ENCODE results near the gene CR1.
"Not testable (repeated sequence)": the region's sequence is repeated elsewhere in the genome, so short reads cannot be mapped to it uniquely, and the experiment has no call there.

Gene CR1

DNA sequence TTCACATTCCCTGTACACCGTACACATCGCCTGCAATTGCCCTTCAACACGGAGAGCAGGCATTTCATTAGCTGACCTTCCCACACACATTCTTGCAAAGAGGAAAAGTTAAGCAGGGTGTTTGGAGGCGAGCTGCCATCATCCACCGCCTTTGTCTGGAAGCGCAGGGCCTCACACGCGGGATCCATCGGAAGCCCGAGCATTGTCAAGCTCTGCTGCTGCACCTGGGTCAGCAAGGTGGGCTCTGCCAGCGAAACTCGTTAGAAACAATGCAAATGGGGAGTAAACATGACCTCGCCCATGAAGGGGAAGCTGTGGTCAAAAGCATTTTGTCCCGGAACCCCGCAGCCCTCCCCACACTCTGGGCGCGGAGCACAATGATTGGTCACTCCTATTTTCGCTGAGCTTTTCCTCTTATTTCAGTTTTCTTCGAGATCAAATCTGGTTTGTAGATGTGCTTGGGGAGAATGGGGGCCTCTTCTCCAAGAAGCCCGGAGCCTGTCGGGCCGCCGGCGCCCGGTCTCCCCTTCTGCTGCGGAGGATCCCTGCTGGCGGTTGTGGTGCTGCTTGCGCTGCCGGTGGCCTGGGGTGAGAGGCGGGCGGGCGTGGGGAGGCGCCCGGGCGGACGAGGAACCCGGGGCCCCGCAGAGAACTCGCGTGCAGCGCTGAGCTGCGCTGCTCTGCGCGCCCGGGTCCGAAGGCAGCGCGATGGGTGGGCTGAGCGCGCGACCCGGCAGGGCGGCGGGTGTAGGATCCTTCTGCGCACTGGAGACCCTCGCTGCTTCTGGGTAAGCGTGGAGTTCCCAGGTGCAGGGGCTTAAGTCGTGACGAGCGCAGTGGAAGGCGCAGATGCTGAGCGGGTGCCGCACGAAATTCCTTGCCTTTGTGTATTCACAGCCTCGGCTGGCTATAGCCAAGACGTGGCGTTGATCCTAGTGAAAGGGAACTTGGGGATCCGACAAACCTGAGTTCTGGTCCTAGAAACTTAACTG lies at the start of gene CR1:
Gene CR1 (plus strand): TSS at position 357 of the 992 bp plus-strand sequence. CDS start 111 bp downstream, at position 468.
- DNase-seq (ENCODE audit: low read depth), result peak; percentile 22

DNA sequence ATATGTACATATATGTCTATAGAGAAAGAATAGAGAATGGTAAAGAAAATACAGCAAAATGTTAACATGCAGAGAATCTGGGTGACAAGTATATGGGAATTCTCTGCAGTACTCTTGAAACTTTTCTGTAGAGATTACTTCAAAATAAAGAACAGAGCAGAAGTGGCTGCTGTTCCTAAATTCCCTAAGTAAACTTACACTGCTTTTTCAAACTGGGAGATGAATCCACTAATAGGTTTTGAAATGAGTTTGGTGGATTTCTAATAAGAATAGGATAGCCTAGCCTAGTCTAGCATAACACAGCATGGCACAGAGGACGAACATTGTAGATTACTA lies 42.3 kb upstream of the CR1 start:
- DNase-seq (ENCODE audit: low read depth), result no peak

DNA sequence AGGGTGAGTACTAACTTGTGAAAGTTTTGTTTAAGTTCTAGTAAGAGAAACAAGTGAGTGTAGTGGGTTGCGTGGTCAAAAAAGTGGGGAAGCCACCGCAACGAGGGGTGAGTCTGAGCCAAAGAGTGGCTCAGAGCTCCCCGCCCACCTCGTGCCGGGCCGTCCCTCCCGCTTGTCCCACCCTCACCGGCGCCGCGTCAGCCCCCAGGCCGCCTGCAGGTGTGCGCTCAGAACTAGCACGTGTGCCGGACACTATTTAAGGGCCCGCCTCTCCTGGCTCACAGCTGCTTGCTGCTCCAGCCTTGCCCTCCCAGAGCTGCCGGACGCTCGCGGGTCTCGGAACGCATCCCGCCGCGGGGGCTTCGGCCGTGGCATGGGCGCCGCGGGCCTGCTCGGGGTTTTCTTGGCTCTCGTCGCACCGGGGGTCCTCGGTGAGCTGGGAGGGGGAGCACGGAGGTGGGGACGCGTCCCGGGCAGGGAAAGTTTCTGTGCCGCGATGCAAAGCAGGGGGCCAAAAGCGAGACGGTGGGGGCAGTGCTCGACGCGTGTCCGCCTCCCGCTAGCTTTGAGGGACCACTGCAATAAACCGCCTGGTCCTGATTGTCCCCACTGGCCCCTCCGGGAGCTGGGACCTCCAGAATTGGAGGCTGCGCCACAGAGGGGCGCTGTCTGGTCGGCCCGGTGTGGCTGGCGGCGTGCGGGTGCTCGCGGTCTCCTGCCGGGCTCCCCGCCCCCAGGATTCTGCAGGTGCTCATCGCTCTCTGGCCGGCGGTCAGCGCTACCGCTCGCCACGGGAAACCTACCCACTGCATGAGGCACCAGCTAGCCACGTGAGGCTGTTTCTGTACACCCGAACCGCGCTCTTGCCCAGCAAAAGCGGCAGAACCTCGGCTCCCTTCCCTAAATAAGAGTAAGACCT lies 41.7 kb upstream of the CR1 start, which contains the start of gene CR2:
Gene CR2 (plus strand): TSS at position 283 of the 919 bp plus-strand sequence. CDS start 91 bp downstream, at position 374.
- peak; percentile 62 for DNase-seq (ENCODE audit: low read depth)

DNA sequence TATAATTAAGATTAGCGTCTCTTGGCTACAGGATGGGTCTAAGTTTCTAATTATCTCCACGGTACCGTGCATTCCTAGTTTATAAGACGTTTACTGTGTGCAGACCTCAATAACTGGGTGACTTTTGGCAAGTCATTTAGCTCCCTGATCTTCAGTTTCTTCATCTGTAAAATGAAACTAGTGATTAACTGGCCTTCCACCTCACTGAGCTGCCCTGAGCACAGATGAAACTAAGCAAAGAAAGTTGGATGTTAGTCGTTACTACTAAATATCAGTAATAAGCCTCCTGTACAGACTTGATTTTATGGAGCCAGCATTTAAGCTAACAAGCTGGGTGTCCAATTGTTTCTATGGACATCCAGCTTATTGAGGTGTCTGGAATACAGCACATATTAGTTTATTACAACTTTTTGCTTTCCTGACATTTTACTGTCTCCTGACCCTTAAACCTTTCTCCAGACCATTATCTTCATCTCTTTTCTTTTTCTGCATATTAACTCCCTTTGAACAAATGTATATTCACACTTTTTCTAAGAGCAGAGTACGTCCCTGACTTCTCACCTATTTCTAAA lies 40.7 kb upstream of the CR1 start:
- DNase-seq (ENCODE audit: low read depth), result no peak

DNA sequence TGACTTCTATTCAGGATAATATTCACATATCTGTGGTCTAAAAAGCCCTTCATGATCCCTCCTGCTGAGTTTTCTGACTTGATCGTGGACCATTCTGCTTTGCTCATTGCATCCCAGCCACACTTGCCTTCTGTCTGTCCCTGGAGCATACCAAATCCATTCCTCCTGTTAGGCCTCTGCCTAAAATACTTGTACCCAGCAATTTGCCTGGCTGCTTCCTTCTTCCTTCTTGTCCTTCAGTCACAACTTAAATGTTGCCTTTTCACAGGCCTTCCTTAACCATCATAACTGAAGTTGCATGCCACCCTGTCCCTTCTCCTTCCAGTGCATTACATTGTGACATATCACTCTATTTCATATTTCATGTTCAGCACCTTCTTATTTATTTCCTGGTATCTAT lies 37.5 kb upstream of the CR1 start:
- DNase-seq (ENCODE audit: low read depth), result no peak

DNA sequence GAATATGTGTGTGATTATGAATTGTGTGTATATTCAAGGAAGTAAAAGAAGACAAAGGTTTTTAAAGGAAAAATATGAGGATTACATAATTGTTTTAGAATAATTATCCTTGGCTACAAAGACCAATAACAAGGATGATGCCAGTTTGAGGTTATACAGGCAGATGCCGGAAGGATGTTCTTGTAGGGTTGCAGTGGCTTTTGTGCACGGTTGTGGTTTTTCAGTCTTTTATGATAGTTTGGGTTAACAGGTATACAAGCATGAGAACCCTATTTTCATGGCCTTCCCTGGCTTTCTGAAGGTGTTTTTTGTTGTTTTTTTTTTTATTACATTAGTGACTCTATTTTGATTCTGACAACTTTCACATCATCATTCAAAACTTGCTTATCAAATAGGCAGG lies 36.9 kb upstream of the CR1 start:
- DNase-seq (ENCODE audit: low read depth), result no peak

DNA sequence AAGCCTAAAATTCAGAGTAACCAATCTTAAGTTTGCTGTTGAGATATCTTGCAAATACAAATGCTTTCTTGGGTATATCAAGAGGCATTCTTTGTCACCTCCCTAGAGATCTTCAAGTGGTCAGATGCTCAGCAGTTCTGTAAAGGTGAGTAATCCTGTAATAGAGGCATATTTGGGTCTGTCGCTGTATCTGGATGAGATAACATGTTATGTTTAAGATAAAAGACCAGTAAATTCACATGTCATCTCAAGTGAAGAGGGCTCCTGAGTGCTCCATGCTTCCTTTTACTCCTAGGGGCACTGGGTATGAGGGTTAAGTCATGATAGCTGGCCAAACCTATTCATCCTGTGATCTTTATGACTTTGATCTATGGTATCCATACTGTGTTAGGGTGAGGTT lies 34.3 kb upstream of the CR1 start:
- DNase-seq (ENCODE audit: low read depth), result no peak

DNA sequence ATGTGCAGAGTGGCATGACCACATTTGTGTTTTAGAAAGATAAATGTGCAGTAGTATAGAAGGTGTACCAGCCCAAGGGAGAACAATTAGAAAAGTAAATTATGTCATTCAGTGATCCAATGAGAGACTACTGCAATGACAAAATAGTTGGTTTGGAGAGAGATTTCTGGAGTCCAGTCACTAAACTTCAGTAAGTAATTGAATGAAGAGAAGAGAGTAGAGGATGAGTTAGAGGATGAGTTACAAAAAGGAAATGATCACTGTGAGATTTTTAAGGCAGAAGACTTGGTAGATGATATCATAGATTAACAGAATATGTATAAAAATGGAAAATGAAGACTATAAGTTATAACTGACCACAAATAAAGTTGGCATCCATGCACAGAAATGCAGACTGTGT lies 33.4 kb upstream of the CR1 start:
- DNase-seq (ENCODE audit: low read depth), result no peak

DNA sequence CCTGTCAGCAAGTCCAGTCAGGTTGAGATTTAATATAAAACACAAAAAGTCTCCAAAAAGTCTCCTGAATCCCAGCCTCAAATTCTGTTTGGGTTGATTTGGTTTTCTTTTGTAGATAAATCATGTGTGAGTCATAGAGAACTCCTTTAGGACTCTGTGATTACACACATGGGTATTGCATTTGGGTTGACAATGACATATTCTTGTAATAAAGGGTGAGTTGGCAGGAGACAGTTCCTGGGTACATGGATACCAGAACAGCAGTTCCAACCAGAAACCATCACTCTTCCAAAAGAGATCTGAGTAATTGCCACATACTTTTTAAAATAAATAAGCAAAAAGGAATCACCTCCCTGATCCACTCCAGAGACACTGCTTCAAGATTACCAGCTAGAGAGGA lies 32.9 kb upstream of the CR1 start:
- no peak for DNase-seq (ENCODE audit: low read depth)

DNA sequence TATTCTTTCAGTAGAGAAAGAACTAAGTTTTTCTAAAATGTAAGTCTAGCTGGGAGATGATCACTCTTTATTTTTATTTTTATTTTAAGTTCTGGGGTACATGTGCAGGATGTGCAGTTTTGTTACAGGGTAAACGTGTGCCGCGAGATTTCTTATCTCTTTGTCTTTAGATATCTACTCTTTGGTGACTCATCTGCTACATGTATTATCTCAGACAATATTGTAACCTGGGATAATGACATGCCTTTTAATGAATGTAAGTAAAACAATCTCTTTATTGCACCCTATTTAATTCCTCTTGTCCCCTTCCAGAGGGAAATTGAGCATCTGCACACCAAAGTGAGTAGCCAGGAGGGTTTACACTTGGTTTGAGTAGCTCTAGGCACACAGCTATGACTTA lies 32.4 kb upstream of the CR1 start:
- no peak for DNase-seq (ENCODE audit: low read depth)

DNA sequence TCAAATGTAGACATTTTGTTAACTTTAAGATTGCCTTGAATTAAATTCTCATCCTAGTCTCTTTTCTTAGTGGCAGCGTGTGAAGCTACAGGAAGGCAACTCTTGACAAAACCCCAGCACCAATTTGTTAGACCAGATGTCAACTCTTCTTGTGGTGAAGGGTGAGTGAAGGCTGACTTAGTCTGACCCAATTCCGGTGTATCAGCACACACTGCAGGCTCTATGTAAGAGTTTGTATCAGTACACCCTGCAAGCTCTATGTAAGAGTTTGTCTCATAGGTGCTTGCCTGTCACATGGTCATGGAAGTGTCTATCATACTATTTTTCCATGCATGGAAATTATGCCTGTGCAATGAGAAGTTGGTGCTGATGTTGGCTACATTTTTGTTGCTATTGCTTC lies 25.0 kb upstream of the CR1 start:
- no peak for DNase-seq (ENCODE audit: low read depth)

DNA sequence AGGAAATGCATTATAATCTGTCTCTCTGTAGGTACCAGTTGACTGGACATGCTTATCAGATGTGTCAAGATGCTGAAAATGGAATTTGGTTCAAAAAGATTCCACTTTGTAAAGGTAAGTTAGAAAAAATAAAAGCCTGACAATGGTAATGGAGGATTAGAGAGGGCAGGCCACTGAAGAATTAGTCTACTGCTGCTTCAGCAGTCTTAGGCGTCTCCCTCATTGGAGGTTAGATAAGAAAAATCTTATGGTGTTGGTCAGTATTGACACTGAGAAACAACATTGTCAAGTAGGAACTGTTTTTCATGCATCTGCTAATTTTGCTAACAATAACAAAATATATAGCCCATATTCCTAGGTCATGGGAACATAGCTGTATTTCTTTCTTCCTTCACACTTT lies 21.7 kb upstream of the CR1 start:
- DNase-seq (ENCODE audit: low read depth), result no peak

DNA sequence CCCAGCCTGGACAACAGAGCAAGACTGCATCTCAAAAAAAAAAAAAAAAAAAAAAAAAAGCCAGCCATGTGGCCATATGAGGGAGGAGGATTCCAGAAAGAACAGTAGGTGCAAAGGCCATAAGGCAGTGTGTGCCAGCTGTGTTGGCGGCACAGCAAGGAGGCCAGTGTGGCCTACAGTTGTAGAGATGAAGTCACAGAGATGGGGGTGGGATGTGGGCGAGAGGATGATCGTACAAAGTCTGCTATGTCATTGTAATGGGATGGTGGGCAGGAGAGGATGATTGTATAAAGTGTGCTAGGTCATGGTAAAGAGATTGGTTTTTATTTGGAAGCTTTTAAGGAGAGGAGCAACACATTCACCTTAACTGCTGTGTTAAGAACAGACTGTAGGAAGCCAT lies 9.8 kb upstream of the CR1 start:
- no peak for DNase-seq (ENCODE audit: low read depth)

DNA sequence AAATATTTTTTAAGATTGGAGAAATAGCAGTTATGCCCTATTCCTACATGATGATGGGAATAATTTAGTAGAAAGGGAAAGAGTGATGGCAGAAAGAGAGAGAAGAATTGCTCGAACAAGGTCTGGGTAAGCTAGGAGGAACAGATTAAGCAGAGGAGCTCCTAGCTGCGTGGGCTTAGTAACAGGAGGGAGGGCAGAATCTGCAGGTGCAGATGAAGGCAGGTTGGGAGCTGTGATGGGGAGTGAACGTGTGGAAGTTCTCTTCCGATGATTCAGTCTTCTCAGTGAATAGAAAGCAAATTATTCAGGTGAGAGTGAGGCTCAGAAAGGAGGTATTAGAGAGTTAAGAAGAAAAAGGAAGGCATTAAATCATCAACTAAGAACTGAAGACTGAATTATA lies 8.3 kb upstream of the CR1 start:
- no peak for DNase-seq (ENCODE audit: low read depth)

DNA sequence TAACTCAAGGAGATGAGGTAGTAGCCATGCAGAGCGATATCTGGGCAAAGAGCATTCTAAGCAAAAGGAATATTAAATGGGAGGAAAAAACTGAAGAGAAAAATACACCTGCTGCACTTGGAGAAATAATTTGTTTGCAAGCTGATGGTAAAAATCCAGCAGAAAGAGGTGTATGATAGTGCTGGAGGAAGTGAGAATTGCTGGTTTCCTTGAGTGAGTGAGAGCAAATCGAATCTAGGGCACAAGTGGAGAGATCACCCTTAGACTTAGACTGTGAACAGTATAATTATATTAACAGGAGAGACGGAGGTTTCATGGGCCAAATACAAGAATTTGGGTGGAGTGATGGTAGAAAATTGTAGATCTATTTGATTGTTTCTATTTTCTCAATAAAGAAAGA lies 2.7 kb upstream of the CR1 start:
- no peak for DNase-seq (ENCODE audit: low read depth)

DNA sequence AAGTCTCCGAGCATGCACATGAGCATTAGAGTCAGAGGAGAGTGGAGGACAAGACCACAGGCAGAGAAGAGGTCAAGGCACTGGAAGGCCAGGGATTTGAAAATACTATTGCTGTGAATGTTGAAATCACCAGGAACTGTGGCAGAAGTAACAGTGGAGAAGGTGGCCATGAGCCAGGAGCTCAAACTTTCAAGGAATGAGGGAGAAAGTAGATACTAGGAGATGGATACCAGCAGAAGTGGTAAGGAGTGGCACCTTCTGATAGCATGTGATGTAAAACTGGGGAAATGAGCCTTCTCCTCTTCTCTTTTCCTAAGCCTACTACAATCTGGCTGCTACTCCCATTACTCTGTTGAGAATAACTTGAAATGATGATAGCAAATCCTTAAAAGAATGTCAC lies 1.8 kb upstream of the CR1 start:
- DNase-seq (ENCODE audit: low read depth), result no peak

DNA sequence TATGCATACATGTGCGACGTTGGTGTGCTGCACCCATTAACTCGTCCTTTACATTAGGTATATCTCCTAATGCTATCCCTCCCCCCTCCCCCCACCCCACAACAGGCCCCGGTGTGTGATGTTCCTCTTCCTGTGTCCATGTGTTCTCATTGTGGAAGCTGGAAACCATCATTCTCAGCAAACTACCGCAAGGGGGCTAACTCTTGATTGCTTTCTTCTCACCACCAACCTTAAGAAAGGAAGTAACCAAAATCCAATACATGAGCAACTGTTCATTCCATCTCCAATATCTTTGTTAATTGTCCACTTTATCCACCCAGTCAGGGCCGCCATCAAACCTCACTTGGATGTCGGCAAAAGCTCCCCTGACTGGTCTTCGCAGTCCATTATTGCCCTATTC lies 676 bp upstream of the CR1 start:
- not testable (repeated sequence) for DNase-seq (ENCODE audit: low read depth)

DNA sequence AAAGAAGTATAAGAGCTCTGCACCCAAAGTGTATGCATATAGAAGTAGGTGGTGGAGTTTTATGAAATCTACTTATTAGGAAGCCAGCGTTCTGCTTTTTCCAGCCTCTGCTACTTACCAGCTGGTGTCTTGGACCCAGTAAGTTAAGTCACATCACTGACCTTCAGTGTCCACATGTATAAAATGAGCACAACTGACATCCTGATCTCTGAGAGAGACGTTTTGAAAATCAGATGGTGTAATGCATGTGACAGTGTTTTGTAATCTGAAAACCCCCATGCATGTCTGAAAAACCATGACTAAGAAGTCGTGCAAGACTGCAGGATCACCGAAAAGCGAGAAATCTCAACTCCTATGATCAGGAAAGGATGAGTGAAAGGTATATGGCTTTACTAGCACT lies 2.0 kb downstream of the CR1 start:
- no peak for DNase-seq (ENCODE audit: low read depth)

DNA sequence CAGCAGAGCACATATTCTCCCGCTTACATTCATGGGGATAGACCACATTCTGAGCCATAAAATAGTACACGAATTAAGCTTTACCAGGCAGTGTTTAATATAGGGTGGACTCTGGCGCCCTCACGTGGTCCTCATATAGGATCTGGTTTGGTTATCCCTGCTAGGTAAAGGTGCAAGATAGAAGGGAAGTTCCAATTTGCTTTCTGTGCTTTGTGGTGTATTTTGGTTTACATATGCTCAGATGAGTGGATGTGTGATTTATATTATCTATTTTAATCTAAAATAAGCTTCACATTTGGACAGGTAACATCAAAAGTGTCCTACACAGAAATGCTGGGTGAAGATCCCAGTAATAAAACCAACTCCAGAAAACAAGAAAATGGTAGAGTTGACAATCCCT lies 3.6 kb downstream of the CR1 start:
- DNase-seq (ENCODE audit: low read depth), result peak; percentile 40

DNA sequence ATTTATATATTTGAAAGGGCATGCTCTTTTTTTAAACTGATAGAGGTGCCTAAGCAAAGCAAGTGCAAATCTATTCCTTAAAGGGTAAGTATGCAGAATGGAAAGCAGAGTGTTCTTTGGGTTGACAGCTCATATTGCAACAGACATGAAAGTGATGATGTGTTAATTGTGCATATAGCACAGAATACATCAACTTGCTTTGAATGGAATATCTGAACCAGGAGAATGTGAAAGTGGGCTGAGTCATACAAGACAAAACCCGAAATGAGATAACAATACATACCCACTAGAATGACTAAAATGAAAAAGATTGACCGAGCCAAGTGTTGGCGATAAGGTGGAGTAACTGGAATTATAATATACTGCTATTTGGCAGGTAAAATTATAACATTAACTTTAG lies 4.3 kb downstream of the CR1 start:
- DNase-seq (ENCODE audit: low read depth), result no peak

DNA sequence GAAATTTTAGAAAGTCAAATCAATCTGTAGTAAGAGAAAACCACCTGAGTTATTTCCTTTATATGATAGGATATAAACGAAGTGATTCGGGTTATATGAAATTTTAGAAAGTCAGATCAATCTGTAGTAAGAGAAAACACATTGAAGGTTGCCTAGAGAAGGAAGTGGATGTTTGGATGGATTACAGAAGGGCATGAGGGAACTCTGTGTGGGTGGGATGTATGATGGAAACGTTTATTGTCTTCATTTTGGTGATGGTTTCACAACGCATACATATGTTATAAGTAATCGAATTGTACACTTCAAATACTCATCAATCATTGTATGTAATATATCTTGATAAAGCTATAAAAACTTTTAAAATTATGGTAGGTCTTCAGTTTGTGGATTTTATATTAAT lies 5.1 kb downstream of the CR1 start:
- no peak for DNase-seq (ENCODE audit: low read depth)

DNA sequence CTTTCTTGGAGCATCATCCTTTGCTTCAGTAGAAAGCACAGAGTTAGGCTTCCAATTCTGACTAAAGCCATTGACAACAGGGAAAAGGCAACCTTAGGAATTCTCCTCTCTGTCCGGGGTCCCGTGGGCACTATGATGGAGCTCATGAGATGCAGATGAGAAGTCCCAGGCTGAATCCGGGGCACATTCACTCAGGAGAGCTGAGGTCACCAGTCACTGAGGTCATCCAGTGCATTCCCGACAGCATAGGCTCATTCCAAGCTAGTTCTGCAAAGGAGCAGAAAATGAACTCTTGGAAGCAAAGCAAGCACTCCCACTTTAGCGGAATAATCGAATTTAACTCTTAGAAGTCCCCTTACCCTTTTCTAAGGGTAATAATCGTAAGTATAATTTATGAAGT lies 6.8 kb downstream of the CR1 start:
- DNase-seq (ENCODE audit: low read depth), result no peak

DNA sequence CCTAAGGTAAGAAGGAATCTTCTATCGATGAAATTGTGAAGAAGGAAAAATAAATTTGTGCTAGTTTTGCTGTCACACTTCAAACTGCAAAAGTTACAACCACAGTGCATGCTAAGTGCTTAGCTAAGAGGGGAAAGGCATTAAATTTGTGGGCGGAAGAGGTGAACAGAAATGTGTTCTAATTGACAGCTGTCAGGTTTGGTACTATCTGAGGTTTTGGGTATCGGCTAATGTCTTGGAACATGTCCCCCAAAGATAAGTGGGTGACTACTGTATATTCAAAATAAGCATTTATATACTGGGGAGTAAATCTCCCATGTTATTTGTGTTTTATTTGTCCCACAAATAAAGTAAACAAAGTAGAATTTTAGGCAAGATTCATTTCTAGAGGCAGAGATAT lies 8.0 kb downstream of the CR1 start:
- DNase-seq (ENCODE audit: low read depth), result no peak
